ENCODE data around the gene NKTR.
"Not testable (repeated sequence)": the region's sequence is repeated elsewhere in the genome, so short reads cannot be mapped to it uniquely, and the experiment has no call there.

The NKTR gene

DNA sequence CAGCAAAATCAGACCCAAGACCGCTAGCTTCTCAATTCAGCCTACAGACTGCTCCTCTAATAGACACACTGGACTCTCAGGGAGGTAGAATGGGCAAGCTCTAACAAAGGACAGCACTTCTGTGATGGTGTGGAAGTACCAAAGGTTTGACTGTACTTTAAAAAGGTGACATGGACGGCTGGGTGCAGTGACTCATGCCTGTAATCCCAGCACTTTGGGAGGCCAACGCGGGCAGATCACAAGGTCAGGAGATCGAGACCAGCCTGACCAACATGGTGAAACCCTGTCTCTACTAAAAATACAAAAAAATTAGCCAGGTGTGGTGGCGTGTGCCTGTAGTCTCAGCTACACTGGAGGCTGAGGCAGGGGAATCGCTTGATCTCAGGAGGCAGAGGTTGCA is 3.4 kb upstream of the NKTR start:
- DNase-seq: not testable (repeated sequence)

GRCh38 chr3:42600958-42601675 is 631 bp downstream of the NKTR start:
- peak; percentile 91 to 94 for DNase-seq

DNA sequence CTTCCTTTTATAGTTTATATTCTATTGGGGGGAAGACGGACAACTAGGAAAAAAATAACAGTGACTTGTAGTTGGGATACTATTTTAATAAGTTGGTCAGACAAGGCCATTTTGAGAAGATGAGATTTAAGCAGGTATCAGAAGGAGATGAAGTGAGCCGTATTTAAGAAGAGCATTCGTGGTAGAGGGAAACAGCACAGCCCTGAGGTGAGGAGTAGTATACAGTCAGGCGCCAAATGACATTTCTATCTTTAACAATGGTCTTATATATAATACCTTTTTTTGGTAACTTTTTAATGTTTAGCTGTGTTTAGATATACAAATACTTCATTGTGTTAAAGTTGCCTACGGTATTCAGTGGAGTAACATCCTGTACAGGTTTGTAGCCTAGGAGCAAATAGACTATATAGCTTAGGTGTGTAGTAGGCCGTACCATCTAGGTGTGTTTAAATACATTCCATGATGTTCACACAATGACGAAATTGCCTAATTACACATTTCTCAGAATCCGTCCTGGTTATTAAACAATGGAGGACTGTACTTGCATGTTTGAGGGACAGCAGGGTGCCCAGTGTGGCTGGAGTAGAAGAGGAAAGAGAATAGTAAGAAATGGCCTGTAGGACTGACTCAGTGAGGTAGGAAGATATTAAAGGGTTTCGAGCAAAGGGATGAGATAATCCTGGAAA is 1.6 kb downstream of the NKTR start:
- DNase-seq: peak; percentile 72 to 80

- no peak for DNase-seq
These were observed 2.5 kb downstream of the NKTR start for GRCh38 chr3:42602961-42603360.

- DNase-seq: no peak
These were observed 5.2 kb downstream of the NKTR start for GRCh38 chr3:42605546-42606173.

DNA sequence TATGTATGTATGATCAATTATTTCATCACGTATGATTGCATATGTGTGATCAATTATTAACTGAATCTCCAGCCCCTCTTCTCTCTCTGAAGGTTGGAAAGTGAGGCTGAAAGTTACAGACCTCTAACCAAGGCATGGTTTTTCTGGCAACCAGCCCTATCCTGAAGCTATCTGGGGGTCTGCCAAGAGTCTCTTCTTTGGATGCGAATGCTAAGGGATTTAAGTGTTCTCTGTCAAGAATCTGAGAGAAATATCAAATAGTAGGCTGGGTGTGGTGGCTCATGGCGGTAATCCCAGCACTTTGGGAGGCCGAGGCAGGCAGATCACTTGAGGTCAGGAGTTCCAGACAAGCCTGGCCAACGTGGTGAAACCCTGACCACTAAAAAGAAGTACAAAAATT is 8.1 kb downstream of the NKTR start:
- DNase-seq: no peak

DNA sequence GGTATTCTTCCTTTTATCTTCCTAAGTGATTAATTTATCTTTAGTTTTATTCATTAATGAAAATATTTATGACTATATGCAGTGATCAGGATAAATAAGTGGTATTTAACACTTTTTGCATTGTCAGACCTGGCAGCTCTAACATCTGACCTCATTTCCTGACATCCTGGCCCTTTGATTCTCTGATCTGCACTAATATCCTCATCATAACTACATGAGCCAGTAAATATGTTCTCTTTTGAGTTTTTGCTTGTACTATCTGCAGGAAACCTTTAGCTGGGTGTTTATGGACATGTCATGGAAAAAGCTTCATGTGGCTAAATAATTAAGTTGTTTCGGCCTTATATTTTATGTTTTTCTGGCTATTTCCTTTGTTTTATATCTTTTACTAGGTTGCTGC is 10.5 kb downstream of the NKTR start:
- DNase-seq: no peak

- DNase-seq: no peak
These were observed 11.7 kb downstream of the NKTR start for GRCh38 chr3:42612217-42612616.

DNA sequence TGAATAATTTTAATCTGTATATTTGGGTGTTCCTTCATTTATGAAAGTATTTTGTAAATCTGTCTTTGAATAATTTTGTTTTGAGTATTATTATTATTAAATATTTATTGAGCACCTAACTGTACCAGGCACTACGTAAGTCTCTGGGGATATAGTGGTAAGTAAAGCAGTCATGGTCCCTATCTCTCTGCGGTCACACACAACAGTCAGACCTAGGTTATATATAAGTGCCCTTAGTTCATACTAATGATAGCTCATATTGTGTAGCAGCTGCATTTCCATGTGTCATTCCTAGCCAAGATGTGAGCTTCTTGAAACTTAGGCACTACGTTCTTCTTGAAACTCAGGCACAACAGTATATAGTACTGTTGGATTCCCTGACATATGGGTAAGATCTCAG is 12.4 kb downstream of the NKTR start:
- no peak for DNase-seq

- peak; percentile 50 to 59 for DNase-seq
These were observed 13.0 kb downstream of the NKTR start for GRCh38 chr3:42613462-42613861.

- no peak for DNase-seq
These were observed 31.1 kb downstream of the NKTR start for GRCh38 chr3:42631620-42632019.

- no peak for DNase-seq
These were observed 31.7 kb downstream of the NKTR start for GRCh38 chr3:42632146-42632545.

DNA sequence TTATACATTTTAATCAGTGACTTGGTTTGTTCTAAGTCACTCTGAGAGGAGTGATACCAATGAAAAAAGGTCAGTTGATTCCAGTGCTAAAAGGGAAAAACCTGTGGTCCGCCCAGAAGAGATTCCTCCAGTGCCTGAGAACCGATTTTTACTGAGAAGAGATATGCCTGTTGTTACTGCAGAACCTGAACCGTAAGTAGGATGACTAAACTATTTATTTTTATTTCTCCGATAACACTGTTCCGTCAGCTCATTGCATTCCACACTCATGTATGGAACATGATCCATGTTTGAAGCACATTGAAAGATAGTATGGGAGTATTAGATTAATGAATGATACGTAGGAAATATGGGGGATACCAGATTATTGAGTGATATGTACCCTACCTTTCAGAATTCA is 33.1 kb downstream of the NKTR start:
- no peak for DNase-seq

DNA sequence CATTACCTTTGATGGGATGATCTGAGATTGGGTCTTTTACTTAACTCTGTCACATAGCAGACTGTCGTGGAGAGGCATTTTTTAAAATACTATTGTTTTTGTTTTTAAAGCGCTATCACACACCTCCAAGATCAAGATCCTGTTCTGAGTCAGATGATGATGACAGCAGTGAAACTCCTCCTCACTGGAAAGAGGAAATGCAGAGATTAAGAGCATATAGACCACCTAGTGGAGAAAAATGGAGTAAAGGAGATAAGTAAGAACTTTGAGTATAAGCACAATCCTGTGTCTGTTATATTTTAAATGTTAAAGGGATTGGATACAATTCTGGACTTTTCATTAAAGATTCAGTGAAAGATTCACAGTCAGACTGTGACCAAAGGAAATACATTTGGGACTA is 34.6 kb downstream of the NKTR start:
- peak; percentile 7 to 62 for DNase-seq

GRCh38 chr3:42637001-42637400 is 36.5 kb downstream of the NKTR start:
- DNase-seq: no peak

DNA sequence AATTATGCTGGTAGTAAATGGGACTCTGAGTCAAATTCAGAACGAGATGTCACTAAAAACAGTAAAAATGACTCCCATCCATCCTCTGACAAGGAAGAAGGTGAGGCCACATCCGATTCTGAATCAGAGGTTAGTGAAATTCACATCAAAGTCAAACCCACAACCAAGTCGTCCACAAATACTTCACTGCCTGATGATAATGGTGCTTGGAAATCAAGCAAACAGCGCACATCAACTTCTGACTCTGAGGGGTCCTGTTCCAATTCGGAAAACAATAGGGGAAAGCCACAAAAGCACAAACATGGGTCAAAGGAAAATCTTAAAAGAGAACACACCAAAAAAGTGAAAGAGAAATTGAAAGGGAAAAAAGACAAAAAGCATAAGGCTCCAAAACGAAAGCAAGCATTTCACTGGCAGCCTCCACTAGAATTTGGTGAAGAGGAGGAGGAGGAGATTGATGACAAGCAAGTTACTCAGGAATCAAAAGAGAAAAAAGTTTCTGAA is 37.9 kb downstream of the NKTR start:
- DNase-seq: no peak

- DNase-seq: no peak
These were observed 38.7 kb downstream of the NKTR start for GRCh38 chr3:42639192-42639591.

GRCh38 chr3:42640129-42640528 is 39.6 kb downstream of the NKTR start:
- no peak for DNase-seq

DNA sequence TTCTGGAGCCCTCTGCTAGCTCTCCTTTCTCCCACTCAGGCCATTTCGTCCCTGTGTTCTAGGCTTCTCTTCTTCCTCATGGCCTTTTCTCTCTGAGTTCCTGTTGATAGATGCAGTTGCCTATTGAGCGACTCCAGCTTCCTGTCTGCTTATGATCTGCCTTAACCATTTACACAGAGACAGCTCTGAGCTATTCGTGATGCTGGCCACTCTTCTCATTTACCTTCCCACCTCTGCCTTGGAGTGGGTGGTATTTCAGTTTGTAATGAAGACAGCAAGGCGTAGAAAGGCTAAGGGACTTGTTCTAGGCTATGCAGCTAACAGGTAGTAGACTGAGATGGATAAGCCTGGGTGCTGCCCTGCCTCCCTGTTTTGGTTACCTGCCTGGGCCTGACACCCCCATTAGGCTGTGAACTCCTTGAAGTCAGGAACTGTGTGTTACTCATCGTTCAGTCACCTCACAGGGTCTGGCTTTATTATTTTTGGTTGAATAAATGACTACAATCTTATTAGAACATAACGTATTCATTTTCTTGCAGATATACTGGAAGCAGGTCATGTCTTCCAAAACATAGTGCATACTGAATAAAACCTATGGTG is 40.4 kb downstream of the NKTR start:
- no peak for DNase-seq

GRCh38 chr3:42647821-42648459 is 47.5 kb downstream of the NKTR start:
- DNase-seq: no peak

- DNase-seq: no peak
These were observed 48.5 kb downstream of the NKTR start for GRCh38 chr3:42649006-42649405.

DNA sequence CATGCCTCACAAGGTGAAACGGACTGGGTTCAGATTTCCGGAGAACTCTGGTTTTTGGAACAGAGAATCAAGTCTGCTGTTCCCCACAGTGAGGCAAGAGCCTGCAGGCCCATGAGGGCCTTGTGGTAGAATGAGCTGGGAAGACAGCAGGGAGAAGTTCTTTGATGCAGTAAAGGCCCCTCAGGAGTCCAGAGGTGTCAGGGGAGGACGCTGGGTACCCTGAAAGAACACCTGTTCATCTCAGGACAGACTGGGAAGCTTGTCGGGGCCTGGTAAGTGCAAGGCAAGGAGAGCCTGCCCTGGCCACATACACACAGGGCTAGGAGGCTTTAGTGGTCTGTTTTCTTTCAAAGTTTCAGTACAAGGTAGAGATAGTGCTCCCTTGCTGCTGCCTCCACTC is 49.3 kb downstream of the NKTR start:
- no peak for DNase-seq

All from Kasumi-1 (cell line).